ENCODE measurements around the gene NEDD9.

DNA sequence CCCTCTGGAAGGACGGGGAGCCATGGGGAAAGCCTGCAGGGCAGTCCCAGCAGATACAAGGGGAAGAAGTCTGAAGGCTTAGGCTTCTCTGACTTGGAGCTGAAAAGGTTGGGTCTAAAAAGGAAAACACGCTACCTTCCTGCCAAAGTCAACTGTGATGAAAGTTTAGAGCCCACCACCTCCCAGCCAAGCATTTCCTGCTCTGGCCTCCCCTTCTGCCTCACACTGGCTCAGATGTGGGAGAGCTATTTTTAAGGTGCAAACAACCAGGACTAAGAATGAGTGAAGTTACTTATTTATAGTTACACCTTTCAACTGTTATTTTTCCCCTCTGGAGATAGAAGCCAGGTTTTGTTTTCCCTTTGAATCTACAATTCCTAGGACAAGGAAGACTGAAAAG lies 21.2 kb downstream of the NEDD9 start:
- TF ChIP-seq, protein P1, sequence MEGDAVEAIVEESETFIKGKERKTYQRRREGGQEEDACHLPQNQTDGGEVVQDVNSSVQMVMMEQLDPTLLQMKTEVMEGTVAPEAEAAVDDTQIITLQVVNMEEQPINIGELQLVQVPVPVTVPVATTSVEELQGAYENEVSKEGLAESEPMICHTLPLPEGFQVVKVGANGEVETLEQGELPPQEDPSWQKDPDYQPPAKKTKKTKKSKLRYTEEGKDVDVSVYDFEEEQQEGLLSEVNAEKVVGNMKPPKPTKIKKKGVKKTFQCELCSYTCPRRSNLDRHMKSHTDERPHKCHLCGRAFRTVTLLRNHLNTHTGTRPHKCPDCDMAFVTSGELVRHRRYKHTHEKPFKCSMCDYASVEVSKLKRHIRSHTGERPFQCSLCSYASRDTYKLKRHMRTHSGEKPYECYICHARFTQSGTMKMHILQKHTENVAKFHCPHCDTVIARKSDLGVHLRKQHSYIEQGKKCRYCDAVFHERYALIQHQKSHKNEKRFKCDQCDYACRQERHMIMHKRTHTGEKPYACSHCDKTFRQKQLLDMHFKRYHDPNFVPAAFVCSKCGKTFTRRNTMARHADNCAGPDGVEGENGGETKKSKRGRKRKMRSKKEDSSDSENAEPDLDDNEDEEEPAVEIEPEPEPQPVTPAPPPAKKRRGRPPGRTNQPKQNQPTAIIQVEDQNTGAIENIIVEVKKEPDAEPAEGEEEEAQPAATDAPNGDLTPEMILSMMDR (conservative IDR thresholded peaks at IDR 0.05; ENCODE audit: low read length), result no peak
- no peak for TF ChIP-seq EZH2phosphoT487 (IDR thresholded peaks at IDR 0.05; ENCODE audit: borderline replicate concordance)
